NB4 (cell line): ENCODE results near the gene INF2.
"Not testable (repeated sequence)": the region's sequence is repeated elsewhere in the genome, so short reads cannot be mapped to it uniquely, and the experiment has no call there.

ENCODE experiments used
- DNase-seq: peaks from one replicate; pipeline ENCODE4 v3.0.0; 2010; ENCODE audit warnings: low read depth
- H3K4me3 ChIP-seq: one replicate; pipeline ENCODE4 v1.5.1; 2011; ENCODE audit warnings: mild to moderate bottlenecking, low read depth, low read length, moderate library complexity
- MAX ChIP-seq: IDR thresholded peaks from 2 replicates; pipeline ENCODE4 v1.6.1; 2011; ENCODE audit warnings: low read depth, low read length
- MYC ChIP-seq: IDR thresholded peaks from 2 replicates; pipeline ENCODE4 v1.6.1; 2011; ENCODE audit warnings: low read depth, low read length
- POLR2A ChIP-seq: IDR thresholded peaks from 2 replicates; pipeline ENCODE4 v1.6.1; 2011; ENCODE audit warnings: mild to moderate bottlenecking; ENCODE audit not compliant: insufficient read length; ENCODE audit errors: extremely low read depth
- TF ChIP-seq, protein P1 (sequence below): IDR thresholded peaks from one replicate; pipeline ENCODE4 v1.5.1; 2012; ENCODE audit warnings: low read depth, low read length

The INF2 gene

DNA sequence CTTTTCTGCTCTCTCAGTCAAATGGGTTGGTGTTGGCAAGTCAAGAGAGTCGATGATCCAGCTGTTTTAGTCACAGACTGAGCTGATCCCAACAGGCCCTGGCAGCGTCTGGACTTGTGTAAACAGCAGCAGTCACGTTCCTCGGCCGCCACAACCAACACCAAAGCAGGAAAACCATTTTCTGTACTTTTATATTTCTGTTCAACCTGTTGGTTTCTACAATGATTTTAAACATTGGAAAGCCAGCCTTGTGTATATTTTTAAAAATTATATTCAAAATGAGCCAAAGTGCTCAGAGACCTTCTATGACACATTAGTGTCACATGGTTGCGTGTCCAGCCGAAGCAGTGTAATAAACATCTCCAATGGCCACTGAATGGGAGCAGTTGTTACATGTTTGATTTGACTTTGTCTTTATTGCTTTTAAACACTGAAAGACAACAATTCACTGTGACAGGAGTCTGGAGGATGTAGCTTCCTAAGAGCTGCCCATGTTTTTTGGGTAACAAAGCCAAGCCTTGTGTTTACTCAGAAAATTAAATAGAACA, 57.6 kb downstream of the INF2 start:
- DNase-seq = no peak
- no peak overlapping the region for H3K4me3 ChIP-seq
- TF ChIP-seq MYC = no peak
- TF ChIP-seq, protein P1, sequence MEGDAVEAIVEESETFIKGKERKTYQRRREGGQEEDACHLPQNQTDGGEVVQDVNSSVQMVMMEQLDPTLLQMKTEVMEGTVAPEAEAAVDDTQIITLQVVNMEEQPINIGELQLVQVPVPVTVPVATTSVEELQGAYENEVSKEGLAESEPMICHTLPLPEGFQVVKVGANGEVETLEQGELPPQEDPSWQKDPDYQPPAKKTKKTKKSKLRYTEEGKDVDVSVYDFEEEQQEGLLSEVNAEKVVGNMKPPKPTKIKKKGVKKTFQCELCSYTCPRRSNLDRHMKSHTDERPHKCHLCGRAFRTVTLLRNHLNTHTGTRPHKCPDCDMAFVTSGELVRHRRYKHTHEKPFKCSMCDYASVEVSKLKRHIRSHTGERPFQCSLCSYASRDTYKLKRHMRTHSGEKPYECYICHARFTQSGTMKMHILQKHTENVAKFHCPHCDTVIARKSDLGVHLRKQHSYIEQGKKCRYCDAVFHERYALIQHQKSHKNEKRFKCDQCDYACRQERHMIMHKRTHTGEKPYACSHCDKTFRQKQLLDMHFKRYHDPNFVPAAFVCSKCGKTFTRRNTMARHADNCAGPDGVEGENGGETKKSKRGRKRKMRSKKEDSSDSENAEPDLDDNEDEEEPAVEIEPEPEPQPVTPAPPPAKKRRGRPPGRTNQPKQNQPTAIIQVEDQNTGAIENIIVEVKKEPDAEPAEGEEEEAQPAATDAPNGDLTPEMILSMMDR = no peak
- no peak for TF ChIP-seq POLR2A
- no peak for TF ChIP-seq MAX

- TF ChIP-seq POLR2A = no peak
- no peak for TF ChIP-seq MAX
- TF ChIP-seq, protein P1 = no peak
- no peak overlapping the region for H3K4me3 ChIP-seq
- DNase-seq = no peak
Measured at GRCh38 chr14:104747876-104748275, 58.5 kb downstream of the INF2 start.

- DNase-seq = no peak
- H3K4me3 ChIP-seq = no peak overlapping the region
- TF ChIP-seq MAX (no peak), MYC (no peak), POLR2A (no peak)
- TF ChIP-seq, protein P1 = no peak
Measured at GRCh38 chr14:104749111-104749649, 59.8 kb downstream of the INF2 start.

DNA sequence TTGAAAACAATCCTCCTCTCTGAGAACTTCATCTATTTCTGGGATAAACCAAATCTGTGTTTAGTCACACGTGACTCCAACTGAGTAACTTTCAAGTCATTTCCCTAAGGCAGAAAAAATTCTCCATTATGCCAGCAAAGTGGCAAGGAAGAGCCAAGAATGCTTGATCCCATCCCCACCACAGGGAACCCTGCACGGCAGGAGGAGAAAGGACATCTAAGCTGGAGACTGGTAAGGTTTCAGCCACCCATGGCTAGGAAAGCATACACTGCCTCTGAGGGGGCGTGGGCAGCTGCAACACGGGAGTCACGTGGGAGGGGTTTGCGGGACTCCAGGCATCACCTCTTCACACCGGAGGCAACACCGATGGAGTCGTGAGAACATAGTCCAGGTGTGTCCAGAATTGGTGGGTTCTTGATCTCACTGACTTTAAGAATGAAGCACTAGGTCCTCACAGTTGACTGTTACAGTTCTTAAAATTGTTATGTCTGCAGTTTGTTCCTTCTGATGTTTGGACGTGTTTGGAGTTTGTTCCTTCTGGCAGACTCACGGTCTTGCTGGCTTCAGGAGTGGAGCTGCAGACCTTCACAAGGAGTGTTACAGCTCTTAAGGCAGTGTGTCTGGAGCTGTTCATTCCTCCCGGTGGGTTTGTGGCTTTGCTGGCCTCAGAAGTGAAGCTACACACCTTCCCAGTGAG, 60.8 kb downstream of the INF2 start:
- no peak for DNase-seq
- TF ChIP-seq MAX (no peak), MYC (no peak), POLR2A (no peak)
- TF ChIP-seq, protein P1 = no peak
- no peak overlapping the region for H3K4me3 ChIP-seq

DNA sequence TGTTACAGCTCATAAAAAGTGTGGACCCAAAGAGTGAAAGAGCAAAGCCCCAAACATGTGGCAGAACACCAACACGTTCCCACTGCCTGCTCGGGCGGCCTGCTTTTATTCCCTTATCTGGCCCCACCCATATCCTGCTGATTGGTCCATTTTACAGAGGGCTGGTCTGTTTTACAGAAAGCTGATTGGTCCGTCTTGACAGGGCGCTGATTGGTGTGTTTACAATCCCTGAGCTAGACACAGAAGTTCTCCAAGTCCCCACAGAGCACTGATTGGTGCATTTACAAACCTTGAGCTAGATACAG, 61.3 kb downstream of the INF2 start:
- H3K4me3 ChIP-seq, DNase-seq: not testable (repeated sequence)

DNA sequence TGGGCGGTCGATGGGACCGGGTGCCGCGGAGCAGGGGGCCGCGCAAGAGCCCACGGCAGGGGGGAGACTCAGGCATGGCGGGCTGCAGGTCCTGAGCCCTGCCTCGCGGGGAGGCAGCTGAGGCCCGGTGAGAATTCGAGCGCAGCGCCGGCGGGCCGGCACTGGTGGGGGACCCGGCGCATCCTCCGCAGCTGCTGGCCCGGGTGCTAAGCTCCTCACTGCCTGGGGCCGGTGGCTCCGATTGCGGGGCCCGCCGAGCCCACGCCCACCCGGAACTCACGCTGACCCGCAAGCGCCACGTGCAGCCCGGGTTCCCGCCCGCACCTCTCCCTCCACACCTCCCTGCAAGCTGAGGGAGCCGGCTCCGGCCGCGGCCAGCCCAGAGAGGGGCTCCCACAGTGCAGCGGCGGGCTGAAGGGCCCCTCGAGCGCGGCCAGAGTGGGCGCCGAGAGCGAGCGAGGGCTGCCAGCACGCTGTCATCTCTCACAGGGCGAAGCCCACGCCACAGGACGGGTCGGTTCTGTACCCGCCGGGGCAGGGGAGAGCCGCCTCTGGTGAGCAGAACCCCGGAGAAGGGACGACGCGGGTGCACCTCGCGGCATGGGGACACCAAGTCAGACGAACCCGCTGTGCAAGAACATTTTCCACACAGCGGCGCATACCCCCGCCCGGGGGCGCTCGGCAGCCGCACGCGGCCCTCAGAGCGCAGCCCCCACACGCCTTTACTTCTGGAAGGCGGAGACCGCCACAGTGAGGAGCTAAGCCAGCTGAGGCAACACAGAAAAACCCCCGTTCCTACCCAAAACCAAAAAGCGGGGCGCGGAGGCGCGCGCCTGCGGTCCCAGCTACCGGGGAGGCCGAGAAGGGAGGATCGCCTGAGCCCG, 62.4 kb downstream of the INF2 start:
- peak overlapping the region; percentile 75 for H3K4me3 ChIP-seq
- TF ChIP-seq, protein P1 = peak; percentile 61
- TF ChIP-seq POLR2A (no peak), MAX (peak; percentile 69), MYC (peak; percentile 91)
- DNase-seq = peak; percentile 86
